CD4-positive, alpha-beta T cell (primary cell): Measurements from ENCODE around the gene FAM9A. TPM values are rescaled to one million over a fixed set of nuclear protein-coding genes. Genes with fewer than 3 reads are reported as not detected.

Experiments
- ATAC-seq: fragments of 200-7000 bp; cut with Tn5 transposase; one replicate; pipeline ENCODE4 v1.10.0; 2022; ENCODE audit warnings: mild to moderate bottlenecking; ENCODE audit not compliant: poor library complexity
- CTCF ChIA-PET: fragments of 350-600 bp; sonication (Branson Sonifier 250); formaldehyde crosslinking; loops from one replicate; lab custom pipeline; 2021; ENCODE audit warnings: antibody characterized with exemption, inconsistent platforms; lab: Charles Lee
- POLR2A ChIA-PET: fragments of 350-600 bp; sonication (Branson Sonifier 250); formaldehyde crosslinking; loops from one replicate; lab custom pipeline; 2021; ENCODE audit warnings: antibody characterized with exemption, inconsistent platforms; lab: Charles Lee
- DNase-seq, 14 experiments: peaks; one replicate each; pipeline ENCODE4 v3.0.0-alpha.2; 2013 to 2020; ENCODE audit warnings: mixed read lengths in 2 of 14
- H3K27ac ChIP-seq, 2 donors: one replicate each; pipeline versions ENCODE4 v1.5.1 to v1.7.0; 2013; ENCODE audit warnings: low read length in 2 of 2, low read depth in 1 of 2, mild to moderate bottlenecking in 1 of 2
- H3K27me3 ChIP-seq, 2 experiments: 1 replicate in 1 of 2; 2 replicates in 1 of 2; pipeline versions ENCODE4 v1.6.1 to v1.7.0; 2013; ENCODE audit warnings: low read length in 2 of 2, control low read depth in 1 of 2, mild to moderate bottlenecking in 1 of 2, moderate library complexity in 1 of 2; ENCODE audit not compliant: insufficient read depth in 2 of 2, control insufficient read depth in 1 of 2
- H3K36me3 ChIP-seq: one replicate; pipeline ENCODE4 v1.6.1; 2013; ENCODE audit warnings: low read length, control low read depth; ENCODE audit not compliant: insufficient read depth
- H3K4me1 ChIP-seq: one replicate; pipeline ENCODE4 v1.6.1; 2013; ENCODE audit warnings: low read length, control low read depth; ENCODE audit not compliant: insufficient read depth
- H3K4me3 ChIP-seq: one replicate; pipeline ENCODE4 v1.5.1; 2013; ENCODE audit warnings: mild to moderate bottlenecking, low read length, moderate library complexity
- H3K9me3 ChIP-seq, 2 experiments: 1 replicate in 1 of 2; 2 replicates in 1 of 2; pipeline versions ENCODE4 v1.6.1 to v1.7.0; 2013; ENCODE audit warnings: low read length in 2 of 2, mild to moderate bottlenecking in 2 of 2, control low read depth in 1 of 2, moderate library complexity in 1 of 2; ENCODE audit not compliant: control insufficient read depth in 1 of 2, insufficient read depth in 1 of 2
- H3K27ac Mint-ChIP-seq: one replicate; pipeline ENCODE4 v1.8.0; 2020; ENCODE audit warnings: mixed read lengths
- H3K27me3 Mint-ChIP-seq: one replicate; pipeline ENCODE4 v1.8.0; 2021; ENCODE audit warnings: mixed read lengths
- H3K36me3 Mint-ChIP-seq: one replicate; pipeline ENCODE4 v1.8.0; 2021; ENCODE audit warnings: low read depth, mixed read lengths
- H3K4me1 Mint-ChIP-seq: one replicate; pipeline ENCODE4 v1.8.0; 2021; ENCODE audit warnings: low read depth, mixed read lengths
- H3K4me3 Mint-ChIP-seq: one replicate; pipeline ENCODE4 v1.8.0; 2020; ENCODE audit warnings: mild to moderate bottlenecking, mixed read lengths
- H3K9me3 Mint-ChIP-seq: one replicate; pipeline ENCODE4 v1.8.0; 2020; ENCODE audit warnings: mixed read lengths
- CTCF ChIP-seq: fragments of 200-600 bp; IDR thresholded peaks from one replicate; pipeline ENCODE4 v1.8.0; 2022; ENCODE audit warnings: antibody characterized with exemption, mild to moderate bottlenecking
- intact Hi-C, 2 experiments: fragments of 100-400 bp; cut with DNase I in 1 of 2; cut with micrococcal nuclease in 1 of 2; formaldehyde crosslinking; loops; one replicate each; pipeline versions ENCODE4 v1.15.1 to v1.9.0; 2023 to 2025; cut with DNase I, micrococcal nuclease
- total RNA-seq, 174 experiments: library from RNA in 2 of 174; stranded (reverse) in 2 of 174; gene quantifications; one replicate each; pipeline ENCODE4 v1.2.3 and lab custom pipeline; 2021 to 2026

Gene FAM9A
- total RNA-seq, 2 experiments from 2014 or later, result not detected

GRCh38 chrX:8813036-8813435, 11.9 kb upstream of the FAM9A start:
- no peaks in the 10 kb centered on the region for H3K36me3 Mint-ChIP-seq
- no peak for ATAC-seq
- intact Hi-C loops, result loop anchor here (5.0 to 10.0 kb wide), 5 partner anchors 68 to 1312 kb away; no protein-coding TSS in a partner anchor
- Histone ChIP-seq H3K27me3 (no peaks in the 10 kb centered on the region), H3K9me3 (no peaks in the 10 kb centered on the region), H3K27ac (no peak overlapping the region), H3K36me3 (no peaks in the 10 kb centered on the region), H3K4me1 (no peaks in the 10 kb centered on the region), H3K4me3 (no peak overlapping the region)
- H3K9me3 Mint-ChIP-seq, result no peaks in the 10 kb centered on the region
- no peak overlapping the region for H3K27ac Mint-ChIP-seq
- no peak overlapping the region for H3K4me3 Mint-ChIP-seq
- H3K4me1 Mint-ChIP-seq, result no peaks in the 10 kb centered on the region
- no peak for DNase-seq
- POLR2A ChIA-PET, result no interaction called here
- H3K27me3 Mint-ChIP-seq, result peaks cover 5% of the 10 kb centered on the region
- no peak for TF ChIP-seq CTCF
- CTCF ChIA-PET, result no interaction called here

DNA sequence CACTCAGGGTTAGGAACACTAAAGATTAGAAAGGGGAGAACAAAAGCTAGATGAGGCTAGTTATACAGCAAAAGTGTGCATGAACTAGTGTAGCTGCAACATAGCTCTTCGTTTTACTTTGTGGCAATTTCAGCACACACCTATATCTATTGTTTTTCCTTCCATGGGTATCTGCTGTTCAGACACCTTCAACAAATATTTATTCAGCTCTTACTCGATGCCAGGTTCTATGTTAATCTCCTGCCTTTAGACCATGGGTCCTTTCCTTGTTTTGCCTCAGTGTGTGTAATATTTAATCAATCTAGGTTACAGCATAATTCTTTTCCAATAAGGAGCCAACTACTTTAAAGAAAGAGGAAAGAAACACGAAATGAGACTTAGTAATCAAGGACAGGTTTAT, 10.4 kb upstream of the FAM9A start:
- no peak for ATAC-seq
- Histone ChIP-seq H3K27me3 (no peaks in the 10 kb centered on the region), H3K9me3 (no peaks in the 10 kb centered on the region), H3K27ac (no peak overlapping the region), H3K36me3 (no peaks in the 10 kb centered on the region), H3K4me3 (no peak overlapping the region), H3K4me1 (no peaks in the 10 kb centered on the region)
- Mint-ChIP-seq H3K27ac (no peak overlapping the region), H3K4me1 (no peaks in the 10 kb centered on the region), H3K27me3 (peaks cover 12% of the 10 kb centered on the region), H3K9me3 (no peaks in the 10 kb centered on the region), H3K4me3 (no peak overlapping the region), H3K36me3 (no peaks in the 10 kb centered on the region)
- intact Hi-C loops, result loop anchor here (5.0 to 10.0 kb wide), 5 partner anchors 67 to 1313 kb away; no protein-coding TSS in a partner anchor
- ChIA-PET POLR2A (no interaction called here), CTCF (no interaction called here)
- TF ChIP-seq CTCF, result no peak
- no peak for DNase-seq

GRCh38 chrX:8808661-8809060, 7.5 kb upstream of the FAM9A start:
- POLR2A ChIA-PET, result no interaction called here
- peaks cover 12% of the 10 kb centered on the region for H3K27me3 Mint-ChIP-seq
- intact Hi-C loops, result no loop called here
- H3K27ac Mint-ChIP-seq, result no peak overlapping the region
- no peaks in the 10 kb centered on the region for H3K36me3 ChIP-seq
- TF ChIP-seq CTCF, result no peak
- CTCF ChIA-PET, result no interaction called here
- H3K9me3 ChIP-seq, result no peaks in the 10 kb centered on the region
- H3K36me3 Mint-ChIP-seq, result no peaks in the 10 kb centered on the region
- H3K9me3 Mint-ChIP-seq, result no peaks in the 10 kb centered on the region
- no peak for DNase-seq
- no peaks in the 10 kb centered on the region for H3K27me3 ChIP-seq
- no peaks in the 10 kb centered on the region for H3K4me1 Mint-ChIP-seq
- H3K27ac ChIP-seq, result no peak overlapping the region
- no peak overlapping the region for H3K4me3 Mint-ChIP-seq
- no peaks in the 10 kb centered on the region for H3K4me1 ChIP-seq
- H3K4me3 ChIP-seq, result no peak overlapping the region
- ATAC-seq, result no peak
